Fibroblast of gingiva (primary cell): ENCODE results near the gene HNRNPA0.

Source experiments
- DNase-seq: peaks from one replicate; pipeline ENCODE4 v3.0.0-alpha.2; 2011; ENCODE audit warnings: low read depth

The HNRNPA0 gene

GRCh38 chr5:137727623-137728022 is 26.5 kb downstream of the HNRNPA0 start:
- DNase-seq: no peak

GRCh38 chr5:137724251-137724650 is 29.9 kb downstream of the HNRNPA0 start:
- no peak for DNase-seq

- no peak for DNase-seq
These were observed 35.6 kb downstream of the HNRNPA0 start for GRCh38 chr5:137718611-137719010.

- no peak for DNase-seq
These were observed 37.8 kb downstream of the HNRNPA0 start for GRCh38 chr5:137716337-137716736.

- no peak for DNase-seq
These were observed 38.7 kb downstream of the HNRNPA0 start for GRCh38 chr5:137715456-137715855.

GRCh38 chr5:137714946-137715345 is 39.2 kb downstream of the HNRNPA0 start:
- DNase-seq: no peak

GRCh38 chr5:137714494-137714893 is 39.7 kb downstream of the HNRNPA0 start:
- peak; percentile 5 for DNase-seq

GRCh38 chr5:137712139-137712667 is 42.0 kb downstream of the HNRNPA0 start:
- no peak for DNase-seq

GRCh38 chr5:137710086-137710485 is 44.1 kb downstream of the HNRNPA0 start:
- DNase-seq: peak; percentile 19

GRCh38 chr5:137708796-137709559 is 45.2 kb downstream of the HNRNPA0 start:
- DNase-seq: no peak

GRCh38 chr5:137708062-137708461 is 46.1 kb downstream of the HNRNPA0 start:
- DNase-seq: no peak

- no peak for DNase-seq
These were observed 47.3 kb downstream of the HNRNPA0 start for GRCh38 chr5:137706841-137707240.

- no peak for DNase-seq
These were observed 49.1 kb downstream of the HNRNPA0 start for GRCh38 chr5:137705106-137705505.

GRCh38 chr5:137703565-137703964 is 50.6 kb downstream of the HNRNPA0 start:
- DNase-seq: no peak

- no peak for DNase-seq
These were observed 53.9 kb downstream of the HNRNPA0 start for GRCh38 chr5:137700282-137700680.

- no peak for DNase-seq
These were observed 54.6 kb downstream of the HNRNPA0 start for GRCh38 chr5:137699336-137700281.

- no peak for DNase-seq
These were observed 57.7 kb downstream of the HNRNPA0 start for GRCh38 chr5:137696481-137696880.

- DNase-seq: no peak
These were observed 58.3 kb downstream of the HNRNPA0 start for GRCh38 chr5:137695651-137696428.
